ENCODE data around the gene FANCI. TPM values are rescaled to one million over a fixed set of nuclear protein-coding genes. Genes with fewer than 3 reads are reported as not detected.

Gene FANCI
- total RNA-seq, 3 donors from 2014 or later: 7.6 to 9.9 (median 7.9) TPM

DNA sequence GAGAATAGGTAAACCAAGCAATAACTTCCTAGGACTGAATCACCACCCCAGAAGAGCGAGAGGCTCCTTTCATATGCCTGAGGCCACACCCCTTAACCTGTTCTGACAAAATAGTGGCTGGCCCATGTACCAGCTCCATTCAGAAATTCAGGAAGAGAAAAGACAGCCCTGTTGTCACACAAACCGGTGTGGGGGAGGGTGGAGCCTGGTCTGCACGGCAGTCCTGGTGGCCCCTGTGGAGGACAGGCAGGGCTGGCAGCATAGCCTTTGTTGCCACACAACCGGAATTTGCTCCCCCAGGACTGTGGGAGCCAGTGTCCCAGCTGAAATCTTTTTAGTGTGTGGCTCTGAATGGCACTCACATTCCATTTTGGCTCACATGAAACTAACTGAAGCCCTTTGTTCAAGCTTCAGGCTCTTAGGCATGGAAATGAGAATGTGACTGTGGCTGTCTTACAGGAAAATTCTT, 46.2 kb upstream of the FANCI start:
- H3K9me3 ChIP-seq: no peaks in the 10 kb centered on the region
- peak in 1 of 2 donors; percentile 86 for DNase-seq (ENCODE audit: low spot score in 2 of 2)
- peak in 1 of 3 donors; percentile 19 for TF ChIP-seq POLR2AphosphoS5 (IDR thresholded peaks at IDR 0.05)
- TF ChIP-seq, protein P1, sequence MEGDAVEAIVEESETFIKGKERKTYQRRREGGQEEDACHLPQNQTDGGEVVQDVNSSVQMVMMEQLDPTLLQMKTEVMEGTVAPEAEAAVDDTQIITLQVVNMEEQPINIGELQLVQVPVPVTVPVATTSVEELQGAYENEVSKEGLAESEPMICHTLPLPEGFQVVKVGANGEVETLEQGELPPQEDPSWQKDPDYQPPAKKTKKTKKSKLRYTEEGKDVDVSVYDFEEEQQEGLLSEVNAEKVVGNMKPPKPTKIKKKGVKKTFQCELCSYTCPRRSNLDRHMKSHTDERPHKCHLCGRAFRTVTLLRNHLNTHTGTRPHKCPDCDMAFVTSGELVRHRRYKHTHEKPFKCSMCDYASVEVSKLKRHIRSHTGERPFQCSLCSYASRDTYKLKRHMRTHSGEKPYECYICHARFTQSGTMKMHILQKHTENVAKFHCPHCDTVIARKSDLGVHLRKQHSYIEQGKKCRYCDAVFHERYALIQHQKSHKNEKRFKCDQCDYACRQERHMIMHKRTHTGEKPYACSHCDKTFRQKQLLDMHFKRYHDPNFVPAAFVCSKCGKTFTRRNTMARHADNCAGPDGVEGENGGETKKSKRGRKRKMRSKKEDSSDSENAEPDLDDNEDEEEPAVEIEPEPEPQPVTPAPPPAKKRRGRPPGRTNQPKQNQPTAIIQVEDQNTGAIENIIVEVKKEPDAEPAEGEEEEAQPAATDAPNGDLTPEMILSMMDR (IDR thresholded peaks at IDR 0.05): no peak
- no peak for TF ChIP-seq POLR2A (IDR thresholded peaks at IDR 0.05)
- no peak overlapping the region for H3K4me3 ChIP-seq
- H3K27ac ChIP-seq: peak overlapping the region; percentile 63 to 74
- intact Hi-C loops (cut with DNase I; ENCODE audit: low total_unique reads): no loop called here
- no peaks in the 10 kb centered on the region for H3K36me3 ChIP-seq
- H3K27me3 ChIP-seq: no peaks in the 10 kb centered on the region
- H3K4me1 ChIP-seq: no peaks in the 10 kb centered on the region

DNA sequence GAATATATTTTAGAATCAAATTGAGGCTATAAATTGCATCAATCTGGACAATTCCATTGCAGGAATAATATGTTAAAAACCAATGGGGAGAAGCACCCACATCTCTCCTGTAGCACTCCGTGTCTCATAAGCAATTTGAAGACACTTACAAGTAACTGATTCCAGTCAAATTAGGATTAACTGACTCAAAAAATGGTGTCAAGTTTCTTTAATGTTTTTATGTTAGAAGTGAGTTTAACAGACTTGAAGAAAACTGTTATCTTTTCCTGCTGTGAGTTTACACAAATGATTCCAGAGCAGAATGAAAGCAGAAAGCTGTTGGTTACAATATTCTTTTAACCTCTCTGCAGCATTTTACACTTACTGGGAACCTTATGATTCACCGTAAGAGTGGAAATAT, 45.6 kb upstream of the FANCI start:
- TF ChIP-seq POLR2A (IDR thresholded peaks at IDR 0.05) (no peak), POLR2AphosphoS5 (IDR thresholded peaks at IDR 0.05) (no peak)
- TF ChIP-seq, protein P1 (IDR thresholded peaks at IDR 0.05): no peak
- Histone ChIP-seq H3K9me3 (no peaks in the 10 kb centered on the region), H3K27ac (peak overlapping the region; percentile 63 to 74), H3K27me3 (no peaks in the 10 kb centered on the region), H3K4me3 (no peak overlapping the region), H3K4me1 (no peaks in the 10 kb centered on the region), H3K36me3 (no peaks in the 10 kb centered on the region)
- DNase-seq (ENCODE audit: low spot score in 2 of 2): no peak
- intact Hi-C loops (cut with DNase I; ENCODE audit: low total_unique reads): no loop called here

GRCh38 chr15:89198934-89199333, 44.8 kb upstream of the FANCI start:
- no peak overlapping the region for H3K4me3 ChIP-seq
- TF ChIP-seq, protein P1 (IDR thresholded peaks at IDR 0.05): no peak
- TF ChIP-seq POLR2AphosphoS5 (IDR thresholded peaks at IDR 0.05) (no peak), POLR2A (IDR thresholded peaks at IDR 0.05) (no peak)
- no peaks in the 10 kb centered on the region for H3K4me1 ChIP-seq
- H3K27ac ChIP-seq: peak overlapping the region in 1 of 2 donors; percentile 74
- H3K27me3 ChIP-seq: no peaks in the 10 kb centered on the region
- no peaks in the 10 kb centered on the region for H3K9me3 ChIP-seq
- intact Hi-C loops (cut with DNase I; ENCODE audit: low total_unique reads): no loop called here
- no peaks in the 10 kb centered on the region for H3K36me3 ChIP-seq
- no peak for DNase-seq (ENCODE audit: low spot score in 2 of 2)

DNA sequence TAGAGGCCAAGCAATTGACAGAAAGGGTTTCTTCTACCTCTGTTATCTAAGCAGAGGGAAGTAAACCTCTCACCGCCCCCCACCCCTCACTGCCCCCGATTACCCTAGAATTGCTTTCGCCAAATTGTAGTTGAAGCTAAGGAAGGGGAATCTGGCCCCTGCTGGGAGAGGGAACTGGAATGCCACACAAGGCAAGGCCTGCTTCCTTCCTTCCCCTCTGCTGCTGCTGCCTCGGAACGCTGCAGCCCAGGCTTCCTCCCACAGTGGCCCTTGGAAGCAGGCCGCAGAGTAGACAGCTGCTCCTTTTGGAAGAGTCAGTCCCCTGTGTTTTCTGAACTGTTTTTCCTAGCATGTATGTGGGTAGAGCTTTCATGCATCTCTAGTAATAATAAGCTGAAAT, 44.0 kb upstream of the FANCI start:
- Histone ChIP-seq H3K9me3 (no peaks in the 10 kb centered on the region), H3K4me3 (no peak overlapping the region), H3K36me3 (no peaks in the 10 kb centered on the region), H3K27ac (no peak overlapping the region), H3K4me1 (no peaks in the 10 kb centered on the region), H3K27me3 (no peaks in the 10 kb centered on the region)
- DNase-seq (ENCODE audit: low spot score in 2 of 2): no peak
- TF ChIP-seq POLR2AphosphoS5 (IDR thresholded peaks at IDR 0.05): no peak
- TF ChIP-seq POLR2A (IDR thresholded peaks at IDR 0.05): no peak
- TF ChIP-seq, protein P1 (IDR thresholded peaks at IDR 0.05): no peak
- intact Hi-C loops (cut with DNase I; ENCODE audit: low total_unique reads): no loop called here

DNA sequence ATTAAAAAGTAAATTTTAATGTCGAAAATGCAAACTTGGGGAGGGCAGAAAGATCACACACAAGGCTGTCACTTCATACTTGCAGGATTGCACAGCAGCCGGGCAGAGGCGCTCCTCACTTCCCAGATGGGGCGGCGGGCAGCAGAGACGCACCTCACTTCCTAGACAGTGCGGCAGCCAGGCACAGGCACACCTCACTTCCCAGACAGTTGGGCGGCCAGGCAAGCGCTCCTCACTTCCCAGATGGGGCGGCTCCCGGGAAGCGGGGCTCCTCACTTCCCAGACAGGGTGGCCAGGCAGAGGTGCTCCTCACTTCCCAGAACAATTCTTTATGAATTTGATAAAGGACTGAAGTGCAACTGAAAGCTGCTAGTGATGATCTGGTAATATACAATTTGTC, 43.6 kb upstream of the FANCI start:
- Histone ChIP-seq H3K9me3 (no peaks in the 10 kb centered on the region), H3K27ac (no peak overlapping the region), H3K4me3 (no peak overlapping the region), H3K36me3 (no peaks in the 10 kb centered on the region), H3K27me3 (no peaks in the 10 kb centered on the region), H3K4me1 (no peaks in the 10 kb centered on the region)
- no peak for DNase-seq (ENCODE audit: low spot score in 2 of 2)
- intact Hi-C loops (cut with DNase I; ENCODE audit: low total_unique reads): no loop called here
- TF ChIP-seq POLR2A (IDR thresholded peaks at IDR 0.05): no peak
- TF ChIP-seq, protein P1 (IDR thresholded peaks at IDR 0.05): no peak
- no peak for TF ChIP-seq POLR2AphosphoS5 (IDR thresholded peaks at IDR 0.05)
